Measurements from ENCODE around the gene DOK4. TPM values are rescaled to one million over a fixed set of nuclear protein-coding genes. Genes with fewer than 3 reads are reported as not detected.

The DOK4 gene
- total and polyA plus RNA-seq, 2 of the 8 experiments (the other 6 are each of a cell fraction or from before 2014, with no cell fraction given) = 24.0 to 28.9 TPM

- no peak for TF ChIP-seq ATF3 (IDR thresholded peaks at IDR 0.05; ENCODE audit: insufficient read depth, low read depth, low read length)
- no peak for TF ChIP-seq HDAC6 (IDR thresholded peaks at IDR 0.05; ENCODE audit: low read depth, low read length)
- no peak for TF ChIP-seq SIRT6 (IDR thresholded peaks at IDR 0.05; ENCODE audit: low read length)
Measured at GRCh38 chr16:57468346-57468745, 17.9 kb downstream of the DOK4 start (continued).

Data from H1 (cell line).